ENCODE data around the gene QPCTL.
A peak's percentile ranks its signal among the peaks of the same experiment; 100 is the strongest.
"Not testable (repeated sequence)": the region's sequence is repeated elsewhere in the genome, so short reads cannot be mapped to it uniquely, and the experiment has no call there.

Gene QPCTL

DNA sequence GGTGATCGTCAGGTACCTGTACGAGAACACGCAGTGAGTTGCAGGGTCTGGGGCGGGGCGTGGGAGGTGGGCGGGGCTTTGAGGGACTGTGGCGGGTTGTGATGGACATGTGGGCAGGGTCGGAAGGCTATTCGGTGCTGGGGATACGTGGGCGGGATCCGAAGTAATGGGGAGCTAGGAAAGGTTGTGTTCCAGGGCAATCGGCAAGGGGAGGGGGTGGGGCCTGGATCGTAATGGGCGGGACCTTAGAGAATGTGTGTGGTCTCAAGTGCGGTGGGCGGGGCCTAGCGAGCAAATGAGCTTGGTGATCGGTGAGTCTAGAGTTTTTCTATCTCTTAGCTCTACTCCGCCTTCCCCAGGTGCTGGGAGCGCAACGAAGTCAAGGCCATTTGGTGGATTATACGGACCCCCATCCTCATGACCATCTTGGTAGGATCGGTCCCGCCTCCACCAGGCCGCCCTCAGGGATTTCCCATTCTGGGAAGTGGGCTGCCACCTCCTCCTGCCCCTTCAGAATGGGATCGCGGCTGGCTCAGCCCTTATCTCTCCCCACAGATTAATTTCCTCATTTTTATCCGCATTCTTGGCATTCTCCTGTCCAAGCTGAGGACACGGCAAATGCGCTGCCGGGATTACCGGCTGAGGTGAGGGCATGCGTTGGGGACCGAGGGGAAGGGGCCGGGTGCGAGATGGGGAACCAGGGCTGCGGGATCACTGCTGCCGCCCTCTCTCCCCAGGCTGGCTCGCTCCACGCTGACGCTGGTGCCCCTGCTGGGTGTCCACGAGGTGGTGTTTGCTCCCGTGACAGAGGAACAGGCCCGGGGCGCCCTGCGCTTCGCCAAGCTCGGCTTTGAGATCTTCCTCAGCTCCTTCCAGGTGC lies 14.9 kb upstream of the QPCTL start:
- DNase-seq: peak; percentile 75

DNA sequence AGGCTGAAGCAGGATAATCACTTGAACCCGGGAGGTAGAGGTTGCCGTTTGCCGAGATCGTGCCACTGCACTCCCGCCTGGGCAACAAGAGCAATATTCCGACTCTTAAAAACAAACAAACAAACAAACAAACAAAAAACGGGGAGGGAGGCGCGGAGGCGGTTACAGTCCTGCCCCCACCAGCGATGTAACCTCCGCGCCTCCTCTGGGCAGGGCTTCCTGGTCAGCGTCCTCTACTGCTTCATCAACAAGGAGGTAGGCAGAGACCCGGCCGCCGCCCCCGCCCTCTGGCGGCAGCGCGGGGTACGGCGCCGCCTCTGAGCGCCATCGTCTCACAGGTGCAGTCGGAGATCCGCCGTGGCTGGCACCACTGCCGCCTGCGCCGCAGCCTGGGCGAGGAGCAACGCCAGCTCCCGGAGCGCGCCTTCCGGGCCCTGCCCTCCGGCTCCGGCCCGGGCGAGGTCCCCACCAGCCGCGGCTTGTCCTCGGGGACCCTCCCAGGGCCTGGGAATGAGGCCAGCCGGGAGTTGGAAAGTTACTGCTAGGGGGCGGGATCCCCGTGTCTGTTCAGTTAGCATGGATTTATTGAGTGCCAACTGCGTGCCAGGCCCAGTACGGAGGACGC lies 11.0 kb upstream of the QPCTL start:
- DNase-seq: peak; percentile 72

GRCh38 chr19:45682117-45682516 lies 10.3 kb upstream of the QPCTL start:
- DNase-seq: no peak

DNA sequence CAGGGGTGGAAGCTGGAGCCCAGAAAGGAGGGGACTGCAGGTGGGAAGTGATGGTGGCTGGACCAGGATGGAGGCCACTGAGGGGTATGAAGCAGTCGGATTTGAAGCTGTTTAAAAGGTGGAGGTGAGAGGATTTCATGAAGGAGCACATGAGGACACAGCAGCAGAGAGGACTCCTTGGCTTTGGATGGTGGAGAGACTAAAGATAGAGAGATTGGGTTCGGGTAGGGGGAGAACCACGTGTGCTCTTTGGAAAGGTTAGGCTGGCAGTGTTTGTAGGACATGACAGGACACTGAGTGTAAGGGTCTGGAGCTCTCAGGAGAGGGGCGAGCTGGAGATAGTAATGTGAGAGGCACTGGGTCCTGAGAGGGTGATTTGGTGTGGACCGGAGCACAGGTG lies 9.6 kb upstream of the QPCTL start:
- no peak for DNase-seq

DNA sequence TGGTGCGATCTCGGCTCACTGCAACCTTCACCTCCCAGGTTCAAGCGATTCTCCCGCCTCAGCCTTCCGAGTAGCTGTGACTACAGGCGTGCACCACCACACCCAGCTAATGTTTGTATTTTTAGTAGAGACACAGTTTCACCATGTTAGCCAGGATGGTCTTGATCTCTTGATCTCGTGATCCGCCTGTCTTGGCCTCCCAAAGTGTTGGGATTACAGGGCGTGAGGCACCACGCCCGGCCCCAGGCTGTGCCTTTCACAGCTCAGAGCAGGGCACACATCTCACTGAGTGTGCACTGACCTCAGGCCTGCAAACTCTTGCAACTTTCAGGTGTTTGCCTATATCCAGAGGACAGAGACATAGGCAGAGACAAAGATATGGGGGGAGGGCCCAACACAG lies 7.4 kb upstream of the QPCTL start:
- DNase-seq: not testable (repeated sequence)

- no peak for DNase-seq
Observed at GRCh38 chr19:45687599-45687998, 4.9 kb upstream of the QPCTL start.

DNA sequence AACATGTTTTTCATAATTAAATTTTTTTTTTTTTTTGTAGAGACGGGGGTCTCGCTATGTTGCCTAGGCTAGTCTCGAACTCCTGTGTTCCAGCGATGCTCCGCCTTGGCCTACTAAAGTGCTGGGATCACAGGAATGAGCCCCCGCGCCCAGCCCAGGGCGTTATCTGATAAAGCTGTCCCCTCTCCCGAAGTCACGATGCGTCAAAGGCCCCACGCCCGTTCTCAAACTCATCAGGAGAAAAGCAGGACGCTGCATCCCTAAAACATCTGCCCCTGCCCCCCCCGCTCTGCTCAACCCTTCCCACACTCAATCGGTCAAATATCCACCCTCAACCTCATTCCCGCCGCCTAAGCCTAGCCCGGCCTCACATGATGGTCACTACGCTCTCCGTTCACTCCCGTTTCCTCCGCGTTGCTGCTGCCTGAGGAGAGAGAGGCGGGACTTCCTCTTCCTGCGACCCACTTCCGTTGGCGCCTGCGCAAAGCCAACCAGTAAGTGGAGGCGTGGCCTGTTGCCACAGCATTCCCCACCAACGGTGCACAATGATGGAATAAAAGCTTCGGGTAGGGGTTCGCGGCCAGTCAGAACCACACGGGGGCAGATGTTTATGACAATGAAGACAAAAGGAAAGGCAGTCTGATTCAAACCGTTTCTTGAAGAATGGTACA lies 815 bp upstream of the QPCTL start, which contains the start of gene SNRPD2:
Gene SNRPD2, minus strand, starts transcription at position 438 of the 671 bp plus-strand sequence. Its CDS starts 65 bp downstream, at position 373.
- peak; percentile 95 for DNase-seq

DNA sequence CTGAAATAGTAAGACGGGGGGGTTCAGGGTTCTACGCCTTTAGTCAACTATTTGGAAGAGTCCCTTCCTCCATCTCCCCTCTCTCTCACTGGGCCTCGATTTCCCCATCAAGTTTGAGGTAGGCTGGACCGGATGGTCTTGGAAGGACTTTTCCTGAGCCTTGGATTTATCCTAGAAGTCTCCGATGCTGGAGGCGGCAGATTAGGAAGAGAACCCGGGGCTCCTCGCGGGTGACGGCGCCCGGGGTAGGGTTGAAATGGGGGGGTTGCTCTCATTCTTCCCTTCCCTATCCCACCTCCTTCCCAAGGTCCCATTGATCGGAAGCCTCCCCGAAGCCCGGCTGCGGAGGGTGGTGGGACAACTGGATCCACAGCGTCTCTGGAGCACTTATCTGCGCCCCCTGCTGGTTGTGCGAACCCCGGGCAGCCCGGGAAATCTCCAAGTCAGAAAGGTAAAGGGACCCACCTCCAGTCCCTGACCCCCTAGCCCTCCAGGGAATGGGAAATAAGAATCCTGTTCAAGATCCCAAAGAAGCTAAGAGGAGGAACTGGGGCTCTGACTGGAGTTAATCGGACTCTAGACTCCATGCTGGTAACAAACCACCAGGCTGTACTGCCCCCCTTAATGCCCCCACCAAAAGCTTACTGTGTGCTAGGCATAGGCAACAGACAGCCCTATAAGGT lies 781 bp downstream of the QPCTL start:
- DNase-seq: peak; percentile 69

GRCh38 chr19:45701676-45702075 lies 9.2 kb downstream of the QPCTL start:
- DNase-seq: no peak

- no peak for DNase-seq
Observed at GRCh38 chr19:45705115-45705514, 12.6 kb downstream of the QPCTL start.

GRCh38 chr19:45705710-45706415 lies 13.4 kb downstream of the QPCTL start:
- DNase-seq: no peak

GRCh38 chr19:45710356-45711130 lies 18.1 kb downstream of the QPCTL start:
- DNase-seq: no peak

GRCh38 chr19:45711851-45712698 lies 19.6 kb downstream of the QPCTL start:
- DNase-seq: no peak

DNA sequence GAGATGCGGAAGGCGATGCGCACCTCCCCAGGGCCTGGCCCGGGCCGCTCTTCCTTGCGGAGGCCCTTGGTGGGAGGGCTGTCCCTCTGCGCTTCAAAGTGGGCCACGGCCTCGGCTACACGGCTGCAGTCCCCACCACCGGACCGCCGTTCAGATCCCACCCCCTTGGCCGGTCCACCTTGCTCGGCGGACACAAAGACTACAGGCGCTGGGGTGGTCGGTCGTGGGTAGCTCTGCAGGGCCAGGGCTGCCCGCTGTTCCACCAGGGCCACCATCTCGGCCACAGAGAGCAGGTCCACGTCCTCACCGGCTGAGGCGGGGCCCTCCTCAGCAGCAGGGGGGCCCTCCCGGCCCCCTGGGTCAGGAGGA lies 20.2 kb downstream of the QPCTL start:
- no peak for DNase-seq

DNA sequence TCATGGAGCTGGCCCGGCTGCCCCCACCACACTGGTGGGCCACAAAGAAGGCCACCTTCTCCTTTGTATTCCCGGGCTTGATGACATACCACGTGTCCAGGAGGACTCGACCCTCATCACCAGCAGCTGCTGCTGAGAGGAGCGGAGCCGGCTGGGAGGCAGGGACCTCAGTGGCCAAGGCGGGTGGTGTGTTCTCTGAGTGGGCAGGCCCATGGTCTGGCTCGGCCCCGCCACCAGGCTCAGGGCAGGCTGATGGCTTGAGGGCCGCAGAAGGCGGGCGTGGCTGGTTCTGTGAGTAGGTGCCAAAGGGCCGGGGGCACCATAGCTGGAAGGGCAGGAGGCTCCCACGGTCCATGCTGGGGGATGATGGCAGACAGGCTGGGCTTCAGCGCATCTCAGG lies 20.7 kb downstream of the QPCTL start:
- no peak for DNase-seq

GRCh38 chr19:45715139-45715538 lies 22.7 kb downstream of the QPCTL start:
- DNase-seq: no peak

DNA sequence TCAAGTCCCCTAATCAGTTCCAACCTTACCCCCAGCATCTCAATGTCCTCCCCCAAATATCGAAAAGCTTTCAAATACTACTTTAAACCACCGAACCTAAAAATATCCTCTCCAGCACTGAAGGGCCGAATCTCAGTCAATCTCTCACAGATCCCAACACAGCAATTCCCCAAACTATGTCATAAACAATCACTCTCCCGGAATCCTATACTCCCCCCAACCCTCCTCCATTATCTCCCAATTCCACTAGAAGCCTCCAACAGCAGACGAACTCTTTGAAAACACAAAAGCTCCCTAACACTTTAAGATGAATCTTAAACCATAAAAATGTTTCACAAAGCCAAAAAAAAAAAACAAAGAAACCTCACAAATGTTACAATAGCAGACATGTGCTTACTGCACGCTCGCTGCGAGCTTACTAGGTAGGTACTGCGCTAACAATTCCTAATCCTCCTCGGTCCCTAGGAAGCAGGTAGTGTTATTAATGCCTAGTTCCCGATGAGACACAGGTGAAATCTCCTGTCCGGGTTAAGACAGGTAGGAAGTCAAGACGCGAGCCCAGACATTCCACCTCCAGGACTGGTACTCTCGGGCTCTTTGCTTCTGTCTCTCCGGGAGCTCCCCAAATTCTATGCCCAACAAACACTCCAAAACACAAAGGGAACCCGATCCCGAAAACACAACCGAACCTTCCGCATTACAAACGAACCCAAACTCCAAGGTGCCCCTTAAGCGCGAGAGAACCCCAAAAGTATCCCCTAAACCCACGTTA lies 24.1 kb downstream of the QPCTL start:
- DNase-seq: peak; percentile 37

DNA sequence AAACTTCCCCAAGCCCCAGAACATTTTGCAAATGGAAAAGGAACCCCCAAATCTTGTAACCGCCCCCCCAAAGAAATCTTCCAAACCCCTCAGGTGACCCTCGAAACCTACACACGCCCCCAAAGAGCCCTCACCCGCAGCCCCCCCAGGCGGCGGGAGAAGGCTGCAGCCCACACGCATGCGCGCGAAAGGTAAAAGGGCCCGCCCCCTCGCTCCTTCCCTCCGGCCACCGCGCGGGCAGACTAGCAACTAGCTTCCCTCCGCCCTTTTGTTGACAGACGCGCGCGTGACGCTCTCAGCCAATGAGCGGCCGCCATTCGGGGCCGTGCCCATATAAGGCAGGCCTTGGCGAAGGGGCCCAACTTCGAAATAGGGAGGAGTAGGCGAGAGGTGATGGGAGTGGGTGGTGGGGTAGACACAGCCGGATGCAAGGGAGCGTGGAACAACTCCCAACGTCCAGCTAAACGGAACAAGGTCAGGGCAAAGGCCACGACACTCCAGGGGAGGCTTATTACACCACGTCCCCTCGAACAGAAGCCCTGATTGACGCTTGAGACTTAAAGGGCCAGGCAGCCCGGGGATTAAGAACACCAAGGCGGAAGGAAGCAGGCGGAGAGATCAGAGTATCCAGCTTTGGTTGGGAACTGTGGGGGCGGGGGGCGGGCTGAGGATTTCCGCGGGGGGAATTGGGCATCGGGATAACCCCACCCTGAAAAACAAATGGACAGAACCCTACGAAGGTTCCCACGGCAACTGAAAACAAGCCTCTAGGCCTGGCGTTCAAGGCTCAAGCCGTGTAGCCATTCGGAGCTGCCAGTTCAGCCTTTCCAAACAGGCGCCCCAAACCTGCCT lies 24.9 kb downstream of the QPCTL start:
- peak; percentile 99 for DNase-seq
